Thyroid gland (tissue), 4 donors: Measurements from ENCODE around the gene DPEP1. TPM values are rescaled to one million over a fixed set of nuclear protein-coding genes. Genes with fewer than 3 reads are reported as not detected.

Source experiments
- DNase-seq, 2 donors: peaks; one replicate each; pipeline ENCODE4 v3.0.0-alpha.2; 2019
- H3K27ac ChIP-seq, 3 donors: fragments of 200-600 bp; sonication (generic); 1 replicate in 2 of 3; 2 replicates in 1 of 3; pipeline ENCODE4 v1.5.1; 2016 to 2019; ENCODE audit warnings: mild to moderate bottlenecking in 1 of 3, moderate library complexity in 1 of 3
- H3K27me3 ChIP-seq: fragments of 200-600 bp; sonication (generic); one replicate; pipeline ENCODE4 v1.5.1; 2019
- H3K36me3 ChIP-seq, 2 donors: fragments of 200-600 bp; sonication (generic); one replicate each; pipeline ENCODE4 v1.5.1; 2016 to 2019
- H3K4me1 ChIP-seq, 2 donors: fragments of 200-600 bp; sonication (generic); one replicate each; pipeline ENCODE4 v1.5.1; 2017 to 2019
- H3K4me3 ChIP-seq, 3 donors: fragments of 200-600 bp; sonication (generic); replicated peaks in 1 of 3; 1 replicate in 2 of 3; 2 replicates in 1 of 3; pipeline ENCODE4 v1.5.1; 2016; ENCODE audit warnings: mild to moderate bottlenecking in 1 of 3
- H3K9me3 ChIP-seq: fragments of 200-600 bp; sonication (generic); one replicate; pipeline ENCODE4 v1.5.1; 2017
- POLR2A ChIP-seq, 2 donors: fragments of 450-650 bp; IDR thresholded peaks; one replicate each; pipeline ENCODE4 v1.6.1; 2017; ENCODE audit warnings: antibody characterized with exemption in 2 of 2, mild to moderate bottlenecking in 2 of 2, moderate library complexity in 1 of 2
- WGBS, 2 donors: methylation state at CpG; one replicate each; pipeline ENCODE4 v1.1.5; 2017; 5-methylcytosine and 5-hydroxymethylcytosine counted together
- intact Hi-C: fragments of 100-400 bp; cut with DNase I; formaldehyde crosslinking; loops from one replicate; pipeline ENCODE4 v1.15.1; 2023
- total RNA-seq, 4 donors: library from RNA; depleted of rRNA; stranded (reverse); fragments of >200 nt; gene quantifications; one replicate each; pipeline ENCODE4 v1.2.3, GENCODE V29; 2016
- TF ChIP-seq, protein P1 (sequence below), 6 experiments: fragments of 200-600 bp in 3 of 6; fragments of 450-650 bp in 3 of 6; sonication (generic) in 3 of 6; IDR thresholded peaks; one replicate each; pipeline ENCODE4 v1.5.1; 2016 to 2019; ENCODE audit warnings: antibody characterized with exemption in 6 of 6, mild to moderate bottlenecking in 2 of 6, inconsistent platforms in 1 of 6, moderate library complexity in 1 of 6

The DPEP1 gene
- total RNA-seq, 4 donors from 2014 or later: 0.29 to 5.0 (median 1.3) TPM

DNA sequence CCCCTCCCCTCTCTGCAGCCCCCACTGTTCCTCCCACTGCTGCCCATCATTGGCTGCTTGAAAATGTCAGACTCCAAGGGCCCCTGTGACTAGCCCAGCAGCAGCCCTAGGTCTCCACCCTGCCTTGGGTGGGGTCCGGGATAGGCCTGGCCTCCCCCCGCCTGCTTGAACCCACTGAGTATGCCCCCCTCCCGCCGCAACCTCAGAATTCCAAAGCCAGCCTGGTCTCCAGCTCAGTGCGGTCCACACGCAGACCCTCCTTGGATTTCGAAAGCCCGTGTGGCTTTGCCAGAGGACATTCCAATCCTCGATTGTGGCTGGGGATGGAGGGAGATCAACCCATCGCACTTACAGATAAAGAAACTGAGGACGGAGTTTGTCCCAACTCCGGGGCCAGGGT lies 6.4 kb downstream of the DPEP1 start:
- DNase-seq: no peak
- TF ChIP-seq, protein P1, sequence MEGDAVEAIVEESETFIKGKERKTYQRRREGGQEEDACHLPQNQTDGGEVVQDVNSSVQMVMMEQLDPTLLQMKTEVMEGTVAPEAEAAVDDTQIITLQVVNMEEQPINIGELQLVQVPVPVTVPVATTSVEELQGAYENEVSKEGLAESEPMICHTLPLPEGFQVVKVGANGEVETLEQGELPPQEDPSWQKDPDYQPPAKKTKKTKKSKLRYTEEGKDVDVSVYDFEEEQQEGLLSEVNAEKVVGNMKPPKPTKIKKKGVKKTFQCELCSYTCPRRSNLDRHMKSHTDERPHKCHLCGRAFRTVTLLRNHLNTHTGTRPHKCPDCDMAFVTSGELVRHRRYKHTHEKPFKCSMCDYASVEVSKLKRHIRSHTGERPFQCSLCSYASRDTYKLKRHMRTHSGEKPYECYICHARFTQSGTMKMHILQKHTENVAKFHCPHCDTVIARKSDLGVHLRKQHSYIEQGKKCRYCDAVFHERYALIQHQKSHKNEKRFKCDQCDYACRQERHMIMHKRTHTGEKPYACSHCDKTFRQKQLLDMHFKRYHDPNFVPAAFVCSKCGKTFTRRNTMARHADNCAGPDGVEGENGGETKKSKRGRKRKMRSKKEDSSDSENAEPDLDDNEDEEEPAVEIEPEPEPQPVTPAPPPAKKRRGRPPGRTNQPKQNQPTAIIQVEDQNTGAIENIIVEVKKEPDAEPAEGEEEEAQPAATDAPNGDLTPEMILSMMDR (IDR thresholded peaks at IDR 0.05): no peak
- no peak for TF ChIP-seq POLR2A (IDR thresholded peaks at IDR 0.05)
- intact Hi-C loops: no loop called here
- H3K36me3 ChIP-seq: no peaks in the 10 kb centered on the region
- no peak overlapping the region for H3K4me3 ChIP-seq
- no peak overlapping the region for H3K27ac ChIP-seq
- H3K9me3 ChIP-seq: no peaks in the 10 kb centered on the region
- peaks cover 0 to 4% of the 10 kb centered on the region in 2 donors for H3K4me1 ChIP-seq
- no peaks in the 10 kb centered on the region for H3K27me3 ChIP-seq
- WGBS, 2 donors: 44% methylated on average over 9 of the region's 12 CpGs; no CpG with 5 or more reads in 1 of the 2 donors

DNA sequence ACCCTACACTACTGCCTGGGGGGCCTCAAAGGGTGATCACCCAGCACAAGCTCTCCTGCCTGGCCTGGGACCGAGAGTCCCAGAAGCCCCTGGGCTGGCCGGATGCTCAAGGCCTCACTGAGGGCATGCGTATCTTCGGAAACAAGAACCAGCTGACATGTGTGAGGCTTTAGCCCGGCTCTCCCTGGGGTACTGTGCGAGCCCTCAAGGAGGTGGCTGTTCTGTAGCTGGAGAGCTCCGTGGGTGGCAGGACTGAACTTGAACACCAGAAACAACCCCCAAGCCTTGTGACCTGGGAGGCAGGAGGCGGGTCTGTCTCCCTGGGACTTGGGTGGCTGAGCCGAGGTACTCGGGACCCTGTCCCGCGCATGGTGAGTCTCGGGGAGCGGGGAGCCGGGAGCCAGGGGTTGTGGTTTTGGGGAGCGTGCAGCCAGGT lies 7.0 kb downstream of the DPEP1 start:
- H3K27ac ChIP-seq: no peak overlapping the region
- intact Hi-C loops: no loop called here
- H3K36me3 ChIP-seq: no peaks in the 10 kb centered on the region
- no peak overlapping the region for H3K4me3 ChIP-seq
- WGBS, 2 donors: 46 to 57% methylated on average over 5 to 16 of the region's 16 CpGs
- H3K9me3 ChIP-seq: no peaks in the 10 kb centered on the region
- TF ChIP-seq, protein P1 (IDR thresholded peaks at IDR 0.05): no peak
- TF ChIP-seq POLR2A (IDR thresholded peaks at IDR 0.05): no peak
- no peak for DNase-seq
- H3K4me1 ChIP-seq: peaks cover 0 to 4% of the 10 kb centered on the region in 2 donors
- H3K27me3 ChIP-seq: no peaks in the 10 kb centered on the region

DNA sequence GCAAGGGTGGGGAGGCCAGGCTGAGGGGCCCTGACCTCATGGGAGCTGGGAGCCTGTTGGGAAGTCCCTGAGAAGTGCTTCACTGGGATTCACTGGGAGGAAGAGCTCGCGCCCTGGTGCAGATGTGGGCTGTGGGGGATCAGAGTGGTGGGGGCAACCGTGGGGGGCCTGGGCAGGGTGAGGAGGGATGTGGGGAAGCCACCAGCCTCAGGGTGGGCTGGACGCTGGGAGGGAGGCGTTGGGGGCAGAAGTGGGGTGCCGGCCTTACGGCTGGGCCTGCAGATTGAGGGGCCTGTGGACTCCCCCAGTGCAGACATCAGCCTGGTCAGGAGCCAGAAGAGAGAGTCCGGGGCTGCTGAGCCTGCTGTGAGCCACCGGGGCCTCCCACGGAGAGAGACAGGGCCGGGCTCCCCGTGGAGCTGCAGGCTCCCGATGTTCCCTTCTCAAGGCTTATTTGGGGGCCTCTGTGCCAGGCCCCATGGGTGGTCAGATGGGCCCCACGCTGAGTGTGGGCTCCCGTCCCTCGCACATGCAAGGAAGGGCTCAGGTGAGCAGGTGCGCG lies 7.8 kb downstream of the DPEP1 start:
- Histone ChIP-seq H3K36me3 (no peaks in the 10 kb centered on the region), H3K9me3 (no peaks in the 10 kb centered on the region), H3K27me3 (no peaks in the 10 kb centered on the region), H3K27ac (no peak overlapping the region), H3K4me1 (peaks cover 0 to 4% of the 10 kb centered on the region in 2 donors), H3K4me3 (no peak overlapping the region)
- DNase-seq: no peak
- no peak for TF ChIP-seq POLR2A (IDR thresholded peaks at IDR 0.05)
- TF ChIP-seq, protein P1 (IDR thresholded peaks at IDR 0.05): no peak
- WGBS, 2 donors: 79 to 85% methylated on average over 7 to 17 of the region's 18 CpGs
- intact Hi-C loops: no loop called here

DNA sequence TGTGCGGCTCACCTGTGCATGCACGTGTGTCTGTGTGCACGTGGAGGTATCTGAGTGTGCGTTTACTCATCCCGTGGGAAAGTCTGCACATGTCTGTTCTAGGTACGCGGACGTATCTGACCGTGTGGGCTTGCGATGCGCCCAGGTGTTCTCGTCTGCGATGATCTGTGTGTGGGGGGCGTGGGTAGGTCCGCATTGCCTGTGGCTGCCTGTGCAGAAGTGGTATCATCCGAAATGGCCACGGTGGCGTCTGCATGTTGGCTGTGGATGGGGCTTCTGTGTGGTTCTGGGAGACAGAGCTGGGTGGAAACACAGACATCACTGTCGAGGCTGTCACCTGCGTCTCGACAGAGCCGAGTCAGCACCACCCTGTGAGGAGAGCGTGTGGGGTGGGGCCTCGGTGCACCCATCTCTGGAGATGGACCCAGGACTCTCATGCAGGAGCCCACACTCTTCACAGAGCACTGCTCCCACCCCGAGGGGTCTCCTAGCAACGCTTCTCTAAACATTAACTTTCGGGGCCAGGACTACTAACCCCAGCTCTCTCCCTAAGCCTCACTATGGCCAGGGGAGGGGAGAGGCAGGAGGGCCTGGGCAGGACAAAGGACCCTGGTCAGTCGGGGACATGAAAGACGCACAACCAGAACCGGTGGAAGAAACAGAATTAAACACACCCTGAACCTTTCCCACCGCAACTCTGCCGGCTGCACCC lies 8.4 kb downstream of the DPEP1 start:
- Histone ChIP-seq H3K27me3 (no peaks in the 10 kb centered on the region), H3K27ac (no peak overlapping the region), H3K4me3 (no peak overlapping the region), H3K36me3 (no peaks in the 10 kb centered on the region), H3K4me1 (peaks cover 0 to 4% of the 10 kb centered on the region in 2 donors), H3K9me3 (no peaks in the 10 kb centered on the region)
- intact Hi-C loops: no loop called here
- no peak for DNase-seq
- TF ChIP-seq, protein P1 (IDR thresholded peaks at IDR 0.05): no peak
- TF ChIP-seq POLR2A (IDR thresholded peaks at IDR 0.05): no peak
- 74 to 80% methylated on average over 27 to 32 of the region's 32 CpGs for WGBS, 2 donors
